B cell (primary cell): ENCODE data around the gene SCARB1. TPM values are rescaled to one million over a fixed set of nuclear protein-coding genes. Genes with fewer than 3 reads are reported as not detected.

Source experiments
- ATAC-seq: fragments of 200-7000 bp; cut with Tn5 transposase; one replicate; pipeline ENCODE4 v1.10.0; 2021; ENCODE audit warnings: low read depth, mild to moderate bottlenecking, moderate number of reproducible peaks, moderate library complexity
- CTCF ChIA-PET: fragments of 350-600 bp; sonication (Branson Sonifier 250); formaldehyde crosslinking; loops from one replicate; lab custom pipeline; 2021; ENCODE audit warnings: antibody characterized with exemption, inconsistent platforms; lab: Charles Lee
- POLR2A ChIA-PET: fragments of 350-600 bp; sonication (Branson Sonifier 250); formaldehyde crosslinking; loops from one replicate; lab custom pipeline; 2021; ENCODE audit warnings: antibody characterized with exemption; lab: Charles Lee
- DNase-seq: peaks from one replicate; pipeline ENCODE4 v3.0.0; 2013
- H2AFZ ChIP-seq: 2 replicates; pipeline ENCODE4 v1.6.1; 2012; ENCODE audit warnings: mild to moderate bottlenecking, low read depth, low read length; ENCODE audit not compliant: insufficient read depth, poor library complexity, severe bottlenecking
- H3K27ac ChIP-seq, 2 donors: 1 replicate in 1 of 2; 2 replicates in 1 of 2; pipeline ENCODE4 v1.5.1; 2012 to 2013; ENCODE audit warnings: low read length in 2 of 2, mild to moderate bottlenecking in 2 of 2, moderate library complexity in 1 of 2
- H3K27me3 ChIP-seq, 4 experiments: fragments of 200-600 bp in 1 of 4; sonication (generic) in 1 of 4; replicated peaks in 1 of 4; 1 replicate in 2 of 4; 2 replicates in 2 of 4; pipeline versions ENCODE4 v1.6.1 to v1.7.0; 2013 to 2016; ENCODE audit warnings: low read length in 3 of 4, mild to moderate bottlenecking in 2 of 4, mixed read lengths in 1 of 4, moderate library complexity in 1 of 4; ENCODE audit not compliant: insufficient read depth in 4 of 4, control insufficient read depth in 3 of 4; ENCODE audit errors: control extremely low read depth in 1 of 4
- H3K36me3 ChIP-seq, 2 experiments: replicated peaks in 1 of 2; 1 replicate in 1 of 2; 2 replicates in 1 of 2; pipeline versions ENCODE4 v1.6.1 to v1.7.1; 2013; ENCODE audit warnings: low read length in 1 of 2; ENCODE audit not compliant: insufficient read depth in 2 of 2, control insufficient read depth in 1 of 2; ENCODE audit errors: control extremely low read depth in 1 of 2, extremely low read depth in 1 of 2
- H3K4me1 ChIP-seq, 2 donors: fragments of 200-600 bp in 1 of 2; sonication (generic) in 1 of 2; 1 replicate in 1 of 2; 2 replicates in 1 of 2; pipeline versions ENCODE4 v1.5.1 to v1.6.1; 2013 to 2017; ENCODE audit warnings: low read length in 2 of 2; ENCODE audit not compliant: control insufficient read depth in 2 of 2, insufficient read depth in 2 of 2
- H3K4me2 ChIP-seq: replicated peaks from 2 replicates; pipeline ENCODE3; 2012; ENCODE audit warnings: mild to moderate bottlenecking, low read depth, low read length; ENCODE audit not compliant: poor library complexity, severe bottlenecking
- H3K4me3 ChIP-seq, 5 experiments: fragments of 200-600 bp in 1 of 5; sonication (generic) in 1 of 5; 1 replicate in 3 of 5; 2 replicates in 2 of 5; pipeline versions ENCODE4 v1.5.1 to v1.7.0; 2011 to 2016; ENCODE audit warnings: low read length in 4 of 5, mild to moderate bottlenecking in 4 of 5, low read depth in 2 of 5, control low read depth in 1 of 5, moderate library complexity in 1 of 5; ENCODE audit not compliant: insufficient read depth in 1 of 5; ENCODE audit errors: control extremely low read depth in 1 of 5, extremely low read depth in 1 of 5
- H3K79me2 ChIP-seq: fragments of 200-600 bp; sonication (generic); one replicate; pipeline ENCODE4 v1.6.0; 2016; ENCODE audit warnings: low read length; ENCODE audit not compliant: control insufficient read depth, insufficient read depth
- H3K9ac ChIP-seq: fragments of 200-600 bp; sonication (generic); 2 replicates; pipeline ENCODE4 v1.6.1; 2017; ENCODE audit warnings: mild to moderate bottlenecking, low read length, moderate library complexity
- H3K9me3 ChIP-seq, 3 donors: one replicate each; pipeline versions ENCODE4 v1.6.1 to v1.7.1; 2013; ENCODE audit warnings: low read length in 2 of 3; ENCODE audit not compliant: control insufficient read depth in 2 of 3, insufficient read depth in 1 of 3; ENCODE audit errors: control extremely low read depth in 1 of 3
- H4K20me1 ChIP-seq: 2 replicates; pipeline ENCODE4 v1.6.0; 2012; ENCODE audit warnings: mild to moderate bottlenecking, low read length; ENCODE audit not compliant: insufficient read depth, control insufficient read depth, poor library complexity, severe bottlenecking
- H3K27ac Mint-ChIP-seq: one replicate; pipeline ENCODE4 v1.8.0; 2021; ENCODE audit warnings: mixed read lengths
- H3K27me3 Mint-ChIP-seq: one replicate; pipeline ENCODE4 v1.8.0; 2021; ENCODE audit warnings: mixed read lengths
- H3K4me1 Mint-ChIP-seq: one replicate; pipeline ENCODE4 v1.8.0; 2021; ENCODE audit warnings: mixed read lengths
- H3K4me3 Mint-ChIP-seq: one replicate; pipeline ENCODE4 v1.8.0; 2021; ENCODE audit warnings: mixed read lengths
- H3K9me3 Mint-ChIP-seq: one replicate; pipeline ENCODE4 v1.8.0; 2022; ENCODE audit warnings: mixed read lengths; ENCODE audit not compliant: insufficient read depth
- EZH2 ChIP-seq: IDR thresholded peaks from 2 replicates; pipeline ENCODE4 v1.6.1; 2012; ENCODE audit warnings: borderline replicate concordance, low read depth, mild to moderate bottlenecking, moderate library complexity, low read length; ENCODE audit not compliant: insufficient read depth, poor library complexity, severe bottlenecking
- WGBS: methylation state at CpG from one replicate; pipeline ENCODE4 v1.1.5; 2013; ENCODE audit warnings: missing lambda C conversion rate; ENCODE audit not compliant: insufficient coverage; 5-methylcytosine and 5-hydroxymethylcytosine counted together
- intact Hi-C: fragments of 100-400 bp; cut with micrococcal nuclease; formaldehyde crosslinking; loops from one replicate; pipeline ENCODE4 v1.10.0; 2022
- polyA plus RNA-seq: library from polyadenylated mRNA; depleted of rRNA; stranded (reverse); fragments of >200 nt; gene quantifications from 2 replicates; pipeline ENCODE4 v1.2.3, GENCODE V29; 2012
- total RNA-seq, 2 donors: library from RNA; stranded (reverse); fragments of 120-200 nt in 1 of 2; gene quantifications; 1 replicate in 1 of 2; 2 replicates in 1 of 2; pipeline versions ENCODE4 v1.2.3 to v1.2.4, GENCODE V29; 2013 to 2022
- TF ChIP-seq, protein P1 (sequence below): fragments of 200-600 bp; IDR thresholded peaks from one replicate; pipeline ENCODE4 v1.8.0; 2022; ENCODE audit warnings: antibody characterized with exemption, mild to moderate bottlenecking

The SCARB1 gene
- total and polyA plus RNA-seq, 2 donors (not counting 1 experiment from before 2014, with no cell fraction given), result 26.8 to 30.7 TPM

DNA sequence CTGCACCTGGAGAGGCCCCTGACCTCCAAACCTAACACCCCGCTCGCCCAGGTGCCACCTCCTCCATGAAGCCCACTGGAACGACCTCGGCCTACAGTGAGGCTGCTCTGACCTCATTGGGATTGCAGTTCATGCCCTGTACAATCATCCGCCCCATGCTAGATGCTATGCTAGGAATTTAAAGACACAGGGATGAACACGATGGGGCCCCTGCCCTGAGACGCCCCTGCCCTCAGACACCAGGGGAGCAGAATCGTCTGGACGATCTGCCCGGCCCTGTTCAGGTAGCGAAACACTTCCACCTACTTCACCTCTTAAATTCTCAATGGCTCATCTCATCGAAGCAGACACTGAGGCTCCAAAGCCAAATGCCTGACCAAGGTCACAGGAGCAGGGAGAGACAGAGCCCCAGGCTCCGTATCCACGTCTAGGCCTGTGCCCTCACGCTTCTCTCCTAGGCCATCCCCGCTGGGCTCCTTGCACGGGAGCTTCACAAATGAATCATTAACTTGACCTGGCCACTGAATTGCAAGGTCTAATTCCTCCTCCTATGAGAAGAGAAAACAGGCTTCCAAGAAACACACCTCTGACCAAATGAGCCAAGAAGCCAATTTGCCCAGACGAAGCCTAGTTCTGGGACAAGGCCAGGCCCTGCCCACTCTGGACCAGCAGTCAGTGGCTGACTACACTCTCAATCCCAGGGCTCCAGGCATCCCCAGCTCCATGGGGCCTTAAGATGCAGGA is 35.2 kb downstream of the SCARB1 start:
- intact Hi-C loops, result no loop called here
- H3K27ac Mint-ChIP-seq, result no peak overlapping the region
- POLR2A ChIA-PET, result no interaction called here
- no peaks in the 10 kb centered on the region for H3K27me3 Mint-ChIP-seq
- H3K4me1 Mint-ChIP-seq, result peaks cover 4% of the 10 kb centered on the region
- peaks cover 29% of the 10 kb centered on the region for H3K79me2 ChIP-seq
- H2AFZ ChIP-seq, result no peak overlapping the region
- ATAC-seq (no peak), DNase-seq (no peak)
- no peaks in the 10 kb centered on the region for H3K36me3 ChIP-seq
- CTCF ChIA-PET, result interaction anchor here (0.9 kb wide), 2 partner anchors 71 to 78 kb away, joined by 3 to 5 read pairs; no protein-coding TSS in a partner anchor
- WGBS, result 92% methylated on average over 18 of the region's 18 CpGs
- no peak overlapping the region for H3K27ac ChIP-seq
- no peak overlapping the region for H3K4me3 ChIP-seq
- no peaks in the 10 kb centered on the region for H4K20me1 ChIP-seq
- no peak overlapping the region for H3K4me3 Mint-ChIP-seq
- H3K9me3 Mint-ChIP-seq, result peaks cover 6% of the 10 kb centered on the region
- no peak overlapping the region for H3K9ac ChIP-seq
- H3K27me3 ChIP-seq, result no peaks in the 10 kb centered on the region
- peaks cover 0 to 12% (median 7%) of the 10 kb centered on the region in 3 donors for H3K9me3 ChIP-seq
- TF ChIP-seq, protein P1, sequence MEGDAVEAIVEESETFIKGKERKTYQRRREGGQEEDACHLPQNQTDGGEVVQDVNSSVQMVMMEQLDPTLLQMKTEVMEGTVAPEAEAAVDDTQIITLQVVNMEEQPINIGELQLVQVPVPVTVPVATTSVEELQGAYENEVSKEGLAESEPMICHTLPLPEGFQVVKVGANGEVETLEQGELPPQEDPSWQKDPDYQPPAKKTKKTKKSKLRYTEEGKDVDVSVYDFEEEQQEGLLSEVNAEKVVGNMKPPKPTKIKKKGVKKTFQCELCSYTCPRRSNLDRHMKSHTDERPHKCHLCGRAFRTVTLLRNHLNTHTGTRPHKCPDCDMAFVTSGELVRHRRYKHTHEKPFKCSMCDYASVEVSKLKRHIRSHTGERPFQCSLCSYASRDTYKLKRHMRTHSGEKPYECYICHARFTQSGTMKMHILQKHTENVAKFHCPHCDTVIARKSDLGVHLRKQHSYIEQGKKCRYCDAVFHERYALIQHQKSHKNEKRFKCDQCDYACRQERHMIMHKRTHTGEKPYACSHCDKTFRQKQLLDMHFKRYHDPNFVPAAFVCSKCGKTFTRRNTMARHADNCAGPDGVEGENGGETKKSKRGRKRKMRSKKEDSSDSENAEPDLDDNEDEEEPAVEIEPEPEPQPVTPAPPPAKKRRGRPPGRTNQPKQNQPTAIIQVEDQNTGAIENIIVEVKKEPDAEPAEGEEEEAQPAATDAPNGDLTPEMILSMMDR, result no peak
- no peak for TF ChIP-seq EZH2
- H3K4me1 ChIP-seq, result no peaks in the 10 kb centered on the region
- H3K4me2 ChIP-seq, result no peak overlapping the region

DNA sequence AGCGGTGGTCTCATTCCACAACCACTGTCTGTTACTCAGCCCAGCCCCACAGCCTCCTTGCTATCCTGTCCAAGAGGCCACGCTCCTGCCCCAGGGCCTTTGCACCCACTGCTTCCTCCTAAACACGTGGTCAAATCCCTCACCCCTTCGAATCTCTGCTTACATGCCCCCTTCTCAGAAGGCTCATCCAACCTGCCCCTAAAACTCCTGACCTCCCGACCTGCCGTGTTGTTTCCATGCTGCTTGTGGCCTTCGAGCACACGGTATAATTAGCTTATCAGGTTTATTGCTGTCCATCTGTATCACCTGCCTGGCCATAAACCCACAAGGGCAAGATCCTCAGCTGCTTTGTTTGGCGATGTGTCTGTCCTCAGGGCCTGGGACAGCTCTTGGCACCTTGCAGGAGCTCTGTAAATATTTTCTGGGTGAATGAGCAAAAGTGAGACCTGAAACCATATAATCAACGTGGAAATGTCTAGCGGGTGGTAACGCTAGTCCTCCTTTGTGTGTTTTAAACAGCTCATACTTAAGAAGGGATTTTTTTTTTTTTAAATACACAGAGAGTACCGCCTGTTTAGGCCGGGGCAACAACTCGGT is 36.0 kb downstream of the SCARB1 start:
- H3K4me1 ChIP-seq, result no peaks in the 10 kb centered on the region
- Mint-ChIP-seq H3K27me3 (no peaks in the 10 kb centered on the region), H3K4me3 (no peak overlapping the region), H3K4me1 (peaks cover 4% of the 10 kb centered on the region), H3K9me3 (peaks cover 6% of the 10 kb centered on the region), H3K27ac (peak overlapping the region; percentile 68)
- no peak overlapping the region for H3K4me3 ChIP-seq
- H3K9me3 ChIP-seq, result peaks cover 0 to 12% (median 7%) of the 10 kb centered on the region in 3 donors
- H4K20me1 ChIP-seq, result no peaks in the 10 kb centered on the region
- TF ChIP-seq EZH2, result no peak
- CTCF ChIA-PET, result interaction anchor here (0.9 kb wide), 2 partner anchors 72 to 79 kb away, joined by 3 to 5 read pairs; no protein-coding TSS in a partner anchor
- no peaks in the 10 kb centered on the region for H3K36me3 ChIP-seq
- 94% methylated on average over 8 of the region's 15 CpGs for WGBS
- peaks cover 26% of the 10 kb centered on the region for H3K79me2 ChIP-seq
- no peak overlapping the region for H3K9ac ChIP-seq
- H3K27ac ChIP-seq, result no peak overlapping the region
- intact Hi-C loops, result no loop called here
- H2AFZ ChIP-seq, result no peak overlapping the region
- DNase-seq, result no peak
- H3K27me3 ChIP-seq, result no peaks in the 10 kb centered on the region
- POLR2A ChIA-PET, result no interaction called here
- no peak overlapping the region for H3K4me2 ChIP-seq
- ATAC-seq, result no peak
